ENCODE measurements around the gene CLDN3.
"Not testable (repeated sequence)": the region's sequence is repeated elsewhere in the genome, so short reads cannot be mapped to it uniquely, and the experiment has no call there.

Gene CLDN3

DNA sequence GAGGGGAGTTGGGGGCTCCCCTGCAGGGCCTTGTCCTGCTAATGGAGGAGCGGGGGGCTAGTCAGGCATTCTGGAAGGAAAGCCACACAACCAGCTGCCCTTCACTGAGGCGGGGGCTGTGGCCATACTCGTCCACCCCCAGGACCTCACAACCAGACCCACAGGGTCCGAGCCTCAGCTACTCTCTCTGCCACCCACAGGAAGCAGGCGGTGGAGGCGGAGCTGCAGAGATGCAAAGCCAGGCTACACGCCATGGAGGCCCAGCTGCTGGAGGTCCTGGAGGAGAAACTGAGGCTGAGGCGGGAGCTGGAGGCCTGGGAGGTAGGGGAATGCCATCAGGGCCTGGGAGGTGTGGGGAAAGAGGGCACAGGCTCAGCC, 34.6 kb downstream of the CLDN3 start:
- DNase-seq = no peak

GRCh38 chr7:73734619-73735527, 35.2 kb downstream of the CLDN3 start:
- peak; percentile 56 to 85 (median 72) for DNase-seq

DNA sequence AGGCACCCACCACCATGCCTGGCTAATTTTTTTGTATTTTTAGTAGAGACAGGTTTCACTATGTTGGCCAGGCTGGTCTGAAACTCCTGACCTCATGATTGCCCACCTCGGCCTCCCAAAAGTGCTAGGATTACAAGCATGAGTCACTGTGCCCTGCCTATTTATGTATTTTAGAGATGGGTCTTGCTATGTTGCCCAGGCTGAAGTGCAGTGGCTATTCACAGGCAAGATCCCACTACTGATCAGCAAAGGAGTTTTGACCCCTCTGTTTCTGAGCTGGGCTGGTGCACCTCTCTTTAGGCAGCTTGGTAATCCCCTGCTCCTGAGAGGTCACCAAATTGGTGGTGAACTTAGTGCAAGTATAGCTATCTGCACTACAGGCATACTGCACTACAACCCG, 37.7 kb downstream of the CLDN3 start:
- no peak for DNase-seq

- no peak for DNase-seq
These were observed 39.6 kb downstream of the CLDN3 start for GRCh38 chr7:73730485-73730884.

DNA sequence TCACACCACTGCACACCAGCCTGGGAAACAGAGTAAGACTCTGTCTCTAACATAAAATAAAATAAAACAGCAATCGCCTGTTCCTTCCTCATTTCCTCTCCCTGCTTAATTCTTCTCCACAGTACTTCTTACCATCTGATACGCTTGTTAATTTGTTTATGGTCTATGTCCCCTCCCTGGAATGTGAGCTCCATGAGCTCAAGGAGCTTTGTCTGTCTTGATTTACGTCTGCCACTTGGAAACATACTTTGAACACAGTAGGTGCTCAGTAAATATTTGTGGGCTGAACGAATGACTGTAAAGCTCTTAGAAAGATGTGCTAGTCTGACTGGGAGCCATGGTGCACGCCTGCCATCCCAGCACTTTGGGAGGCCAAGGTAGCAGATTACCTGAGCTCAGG, 41.5 kb downstream of the CLDN3 start:
- DNase-seq = no peak

GRCh38 chr7:73727952-73728351, 42.1 kb downstream of the CLDN3 start:
- no peak for DNase-seq

DNA sequence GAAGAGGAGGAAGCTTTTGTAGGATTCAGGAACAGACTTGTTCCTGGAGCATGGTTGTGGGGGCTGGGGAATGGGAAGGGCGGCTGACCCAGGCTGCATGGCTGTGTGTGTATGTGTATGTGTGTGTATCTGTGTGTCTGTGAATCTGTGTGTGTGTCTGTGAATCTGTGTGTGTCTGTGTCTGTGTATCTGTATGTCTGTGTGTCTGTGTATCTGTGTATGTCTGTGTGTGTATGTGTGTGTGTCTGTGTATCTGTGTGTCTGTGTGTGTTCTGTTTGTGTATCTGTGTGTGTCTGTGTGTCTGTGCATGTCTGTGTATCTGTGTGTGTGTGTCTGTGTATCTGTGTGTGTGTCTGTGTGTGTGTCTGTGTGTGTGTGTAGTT, 44.0 kb downstream of the CLDN3 start:
- no peak for DNase-seq

DNA sequence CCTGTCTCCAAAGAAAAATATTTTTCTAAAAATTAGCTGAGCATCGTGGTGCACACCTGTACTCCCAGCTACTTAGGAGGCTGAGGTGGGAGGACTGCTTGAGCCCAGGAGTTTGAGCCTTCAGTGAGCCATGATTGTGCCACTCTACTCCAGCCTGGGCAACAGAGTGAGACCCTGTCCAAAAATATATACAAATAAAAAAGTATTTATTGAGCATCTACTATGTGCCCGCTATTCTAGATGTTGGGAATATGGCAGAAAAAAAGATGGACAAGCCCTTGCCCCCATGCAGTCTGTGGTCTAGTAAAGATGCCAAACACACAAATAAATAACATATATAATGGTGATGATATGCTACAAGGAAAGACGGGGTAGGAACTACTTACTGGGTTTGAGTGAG, 46.3 kb downstream of the CLDN3 start:
- no peak for DNase-seq

DNA sequence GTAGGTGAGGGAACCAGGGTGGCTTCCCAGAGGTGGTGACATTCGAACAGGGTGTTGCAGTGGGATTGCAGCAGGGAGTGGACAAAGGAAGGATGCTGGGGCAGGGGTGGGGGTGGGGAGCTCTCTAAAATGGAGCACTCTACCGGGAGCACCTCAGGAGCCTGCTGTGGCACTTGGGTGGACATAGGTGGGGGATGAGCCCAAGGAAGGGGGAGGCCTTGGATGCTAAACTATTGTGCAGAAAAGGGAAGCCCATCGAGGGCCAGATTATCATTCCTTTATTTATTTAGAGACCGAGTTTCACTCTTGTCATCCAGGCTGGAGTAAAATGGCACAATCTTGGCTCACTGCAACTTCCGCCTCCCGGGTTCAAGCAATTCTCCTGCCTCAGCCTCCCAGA, 47.3 kb downstream of the CLDN3 start:
- DNase-seq = no peak

DNA sequence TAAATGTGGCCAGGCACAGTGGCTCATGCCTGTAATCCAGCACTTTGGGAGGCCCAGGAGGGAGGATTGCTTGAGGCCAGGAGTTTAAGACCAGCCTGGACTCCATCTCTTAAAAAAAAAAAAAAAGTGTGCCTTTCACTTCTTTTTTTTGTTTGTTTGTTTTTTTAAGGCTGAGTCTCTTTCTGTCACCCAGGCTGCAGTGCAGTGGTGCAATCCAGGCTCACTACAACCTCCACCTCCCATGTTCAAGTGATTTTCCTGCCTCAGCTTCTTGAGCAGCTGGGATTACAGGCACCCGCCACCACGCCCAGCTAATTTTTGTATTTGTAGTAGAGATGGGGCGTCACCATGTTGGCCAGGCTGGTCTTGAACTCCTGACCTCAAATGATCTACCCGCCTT, 47.9 kb downstream of the CLDN3 start:
- not testable (repeated sequence) for DNase-seq

DNA sequence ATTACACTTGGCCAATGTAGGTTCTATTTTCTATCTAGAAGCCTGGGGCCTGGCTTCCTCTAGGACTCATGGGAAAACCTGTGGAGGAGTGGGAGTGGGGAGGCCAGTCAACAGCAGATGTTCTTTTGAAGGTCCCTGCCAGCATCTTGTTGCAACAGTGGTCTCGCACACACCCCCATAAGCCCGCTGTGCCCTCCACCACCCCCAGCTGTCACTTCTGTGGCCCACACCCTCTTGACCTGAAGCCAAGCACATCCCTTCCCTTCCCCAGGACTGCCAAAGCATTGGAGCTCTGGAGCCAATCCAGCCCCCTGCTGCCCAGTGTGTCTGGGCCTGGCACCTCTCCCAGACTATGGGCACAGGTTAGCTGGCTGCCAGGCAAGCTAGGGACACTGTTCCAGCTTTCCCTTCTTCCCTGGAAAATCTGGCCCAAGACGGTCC, 48.7 kb downstream of the CLDN3 start:
- DNase-seq = no peak

- not testable (repeated sequence) for DNase-seq
These were observed 49.6 kb downstream of the CLDN3 start for GRCh38 chr7:73720443-73720842.

DNA sequence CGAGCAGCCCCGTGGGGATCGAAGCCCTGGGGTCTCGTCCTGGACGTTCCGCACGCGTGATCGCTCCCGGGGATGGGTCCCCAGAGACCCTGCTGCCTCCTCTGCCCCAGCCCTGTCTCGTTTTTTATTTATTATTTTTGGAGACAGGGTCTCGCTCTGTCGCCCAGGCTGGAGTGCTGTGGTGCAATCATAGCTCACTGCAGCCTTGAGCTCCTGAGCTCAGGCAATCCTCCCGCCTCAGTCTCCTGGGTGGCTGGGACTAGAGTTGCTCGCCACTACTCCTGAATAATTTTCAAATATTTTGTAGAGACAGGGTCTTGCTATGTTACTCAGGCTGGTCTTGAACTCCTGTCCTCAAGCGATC, 50.3 kb downstream of the CLDN3 start:
- DNase-seq = peak in 2 of 6 experiments; percentile 60 to 71
